ENCODE measurements around the gene MANEA. TPM values are rescaled to one million over a fixed set of nuclear protein-coding genes. Genes with fewer than 3 reads are reported as not detected.

MANEA gene
- total and polyA plus RNA-seq, 2 of the 13 experiments (the other 11 are each of a cell fraction or from before 2014, with no cell fraction given), result 10.0 to 10.9 TPM

DNA sequence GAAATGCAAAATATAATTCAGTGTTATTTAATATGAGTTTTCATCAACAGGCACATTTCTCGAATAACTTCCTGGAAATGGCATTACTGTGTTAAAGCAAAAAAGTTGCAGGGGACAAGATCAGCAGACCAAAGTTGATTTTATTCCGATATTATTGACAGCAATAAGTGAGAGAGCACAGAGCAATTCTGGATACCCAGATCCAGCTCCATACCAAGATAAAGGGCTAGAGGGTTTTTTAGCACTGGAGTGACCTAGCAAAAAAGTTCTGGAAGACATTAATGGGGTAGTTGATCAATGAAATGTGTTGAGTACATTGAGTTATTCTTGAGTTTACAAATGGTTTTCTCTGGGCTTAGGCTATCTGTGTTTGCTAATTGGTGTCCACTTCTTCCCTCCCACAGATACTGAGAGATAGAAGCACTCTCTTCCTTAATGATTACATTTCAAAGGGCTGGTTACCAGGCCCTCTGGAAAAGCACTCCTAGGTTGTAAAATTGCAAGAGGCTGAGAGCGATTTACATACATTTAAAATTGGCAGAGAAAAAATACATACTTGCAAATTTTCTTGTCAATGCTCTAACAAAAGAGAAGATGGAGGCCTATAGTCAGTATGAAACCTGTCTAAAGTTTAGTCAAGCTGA lies 47.0 kb upstream of the MANEA start:
- Histone ChIP-seq H3K79me2 (ENCODE audit: insufficient read depth, low read length) (no peaks in the 10 kb centered on the region), H3K27me3 (ENCODE audit: control insufficient read depth in 1 of 2, insufficient read depth in 2 of 2, low read length in 2 of 2) (no peaks in the 10 kb centered on the region; a peak in 1 of 5 replicates), H3K9ac (ENCODE audit: insufficient read depth, low read depth, low read length) (no peak overlapping the region), H2AFZ (ENCODE audit: low read length) (no peak overlapping the region), H3K4me1 (ENCODE audit: insufficient read depth, low read length) (no peaks in the 10 kb centered on the region), H3K4me3 (replicated peaks in 1 of 3; ENCODE audit: insufficient read depth in 1 of 3, low read depth in 2 of 3, low read length in 3 of 3) (no peak overlapping the region), H4K20me1 (ENCODE audit: insufficient read depth, low read length) (no peaks in the 10 kb centered on the region), H3K27ac (ENCODE audit: extremely low read length, insufficient read depth, low read length) (no peak overlapping the region), H3K36me3 (replicated peaks in 1 of 2; ENCODE audit: control insufficient read depth in 1 of 2, insufficient read depth in 2 of 2, low read length in 2 of 2) (no peaks in the 10 kb centered on the region), H3K9me3 (ENCODE audit: low read length) (no peaks in the 10 kb centered on the region), H3K4me2 (ENCODE audit: low read depth, low read length) (no peak overlapping the region)
- no TSS peak for BruUV-seq (replicated peaks)
- FAIRE-seq (no peak), ATAC-seq (no peak), DNase-seq (ENCODE audit: low spot score) (no peak)
- POLR2A ChIA-PET, result no interaction called here
- in situ Hi-C loops (cut with HindIII; ENCODE audit: extremely low pct_ligation_motif_present, low pct_unique_long_range_greater_than_20kb) (no loop called here), intact Hi-C loops (cut with micrococcal nuclease; ENCODE audit: unreplicated experiment) (no loop called here)
- TF ChIP-seq, protein P1, sequence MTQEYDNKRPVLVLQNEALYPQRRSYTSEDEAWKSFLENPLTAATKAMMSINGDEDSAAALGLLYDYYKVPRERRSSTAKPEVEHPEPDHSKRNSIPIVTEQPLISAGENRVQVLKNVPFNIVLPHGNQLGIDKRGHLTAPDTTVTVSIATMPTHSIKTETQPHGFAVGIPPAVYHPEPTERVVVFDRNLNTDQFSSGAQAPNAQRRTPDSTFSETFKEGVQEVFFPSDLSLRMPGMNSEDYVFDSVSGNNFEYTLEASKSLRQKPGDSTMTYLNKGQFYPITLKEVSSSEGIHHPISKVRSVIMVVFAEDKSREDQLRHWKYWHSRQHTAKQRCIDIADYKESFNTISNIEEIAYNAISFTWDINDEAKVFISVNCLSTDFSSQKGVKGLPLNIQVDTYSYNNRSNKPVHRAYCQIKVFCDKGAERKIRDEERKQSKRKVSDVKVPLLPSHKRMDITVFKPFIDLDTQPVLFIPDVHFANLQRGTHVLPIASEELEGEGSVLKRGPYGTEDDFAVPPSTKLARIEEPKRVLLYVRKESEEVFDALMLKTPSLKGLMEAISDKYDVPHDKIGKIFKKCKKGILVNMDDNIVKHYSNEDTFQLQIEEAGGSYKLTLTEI (CRISPR knock-in tag; conservative IDR thresholded peaks at IDR 0.05), result no peak
- TF ChIP-seq, protein P2, sequence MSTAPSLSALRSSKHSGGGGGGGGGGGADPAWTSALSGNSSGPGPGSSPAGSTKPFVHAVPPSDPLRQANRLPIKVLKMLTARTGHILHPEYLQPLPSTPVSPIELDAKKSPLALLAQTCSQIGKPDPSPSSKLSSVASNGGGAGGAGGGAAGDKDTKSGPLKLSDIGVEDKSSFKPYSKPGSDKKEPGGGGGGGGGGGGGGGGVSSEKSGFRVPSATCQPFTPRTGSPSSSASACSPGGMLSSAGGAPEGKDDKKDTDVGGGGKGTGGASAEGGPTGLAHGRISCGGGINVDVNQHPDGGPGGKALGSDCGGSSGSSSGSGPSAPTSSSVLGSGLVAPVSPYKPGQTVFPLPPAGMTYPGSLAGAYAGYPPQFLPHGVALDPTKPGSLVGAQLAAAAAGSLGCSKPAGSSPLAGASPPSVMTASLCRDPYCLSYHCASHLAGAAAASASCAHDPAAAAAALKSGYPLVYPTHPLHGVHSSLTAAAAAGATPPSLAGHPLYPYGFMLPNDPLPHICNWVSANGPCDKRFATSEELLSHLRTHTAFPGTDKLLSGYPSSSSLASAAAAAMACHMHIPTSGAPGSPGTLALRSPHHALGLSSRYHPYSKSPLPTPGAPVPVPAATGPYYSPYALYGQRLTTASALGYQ (CRISPR knock-in tag; IDR thresholded peaks at IDR 0.05), result no peak
- TF ChIP-seq ZNF430 (CRISPR knock-in tag; IDR thresholded peaks at IDR 0.05), result no peak
- no peak for TF ChIP-seq NCOA1 (CRISPR knock-in tag; IDR thresholded peaks at IDR 0.05)
- CTCF ChIA-PET (ENCODE audit: low intra/inter-chr PET ratio, low total read pairs), result no interaction called here
- WGBS (ENCODE audit: low lambda C conversion rate), result 22% methylated on average over 3 of the region's 3 CpGs

Measured in HepG2 (cell line).